NCI-H82 treated with DMSO at 0.1 percent for 48 hours (cell line): ENCODE measurements around the gene TIPARP.
"Not testable (repeated sequence)": the region's sequence is repeated elsewhere in the genome, so short reads cannot be mapped to it uniquely, and the experiment has no call there.

Experiments
- DNase-seq: peaks from one replicate; lab custom pipeline; 2025; ENCODE audit not compliant: unreplicated experiment; lab: John Stamatoyannopoulos, UW

The TIPARP gene

DNA sequence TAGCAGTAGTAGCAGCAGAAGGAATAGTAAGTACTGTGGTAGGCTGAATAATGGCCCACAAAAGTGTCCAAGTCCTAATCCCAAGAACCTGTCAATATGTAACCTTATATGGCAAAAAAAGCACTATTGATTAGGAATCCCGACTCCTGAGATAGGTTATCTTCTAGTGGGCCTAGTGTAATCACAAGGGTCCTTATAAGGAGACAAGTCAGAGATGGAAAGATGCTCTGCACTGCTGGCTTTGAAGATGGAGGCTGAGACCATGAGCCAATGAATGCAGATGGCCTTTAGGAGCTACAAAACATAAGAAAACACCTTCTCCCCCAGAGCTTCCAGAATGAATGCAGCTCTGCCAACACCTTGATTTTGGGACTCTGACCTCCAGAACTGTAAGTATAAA is 36.0 kb downstream of the TIPARP start:
- no peak for DNase-seq

DNA sequence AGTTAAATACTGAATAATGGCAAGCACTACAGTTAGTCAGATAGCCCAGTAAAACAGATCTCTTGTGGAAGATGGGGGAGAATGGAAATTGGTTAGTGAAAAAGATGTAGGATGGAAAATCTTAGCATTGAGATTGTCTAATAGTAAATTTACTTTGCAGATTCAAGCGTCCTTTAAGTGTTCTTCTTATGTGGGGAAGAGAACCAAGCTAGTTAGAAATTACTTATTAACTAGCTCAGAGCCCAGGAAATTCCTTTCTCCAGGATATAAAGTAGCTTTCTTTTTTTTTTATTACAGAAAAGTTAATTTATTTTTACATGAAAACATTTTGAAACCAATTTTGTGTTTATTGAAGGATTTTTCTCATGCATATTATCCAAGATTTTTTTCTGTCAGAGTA is 36.7 kb downstream of the TIPARP start:
- no peak for DNase-seq

- DNase-seq: not testable (repeated sequence)
Measured at GRCh38 chr3:156711944-156712343, 37.6 kb downstream of the TIPARP start.

GRCh38 chr3:156716105-156716862 is 41.9 kb downstream of the TIPARP start:
- DNase-seq: no peak

DNA sequence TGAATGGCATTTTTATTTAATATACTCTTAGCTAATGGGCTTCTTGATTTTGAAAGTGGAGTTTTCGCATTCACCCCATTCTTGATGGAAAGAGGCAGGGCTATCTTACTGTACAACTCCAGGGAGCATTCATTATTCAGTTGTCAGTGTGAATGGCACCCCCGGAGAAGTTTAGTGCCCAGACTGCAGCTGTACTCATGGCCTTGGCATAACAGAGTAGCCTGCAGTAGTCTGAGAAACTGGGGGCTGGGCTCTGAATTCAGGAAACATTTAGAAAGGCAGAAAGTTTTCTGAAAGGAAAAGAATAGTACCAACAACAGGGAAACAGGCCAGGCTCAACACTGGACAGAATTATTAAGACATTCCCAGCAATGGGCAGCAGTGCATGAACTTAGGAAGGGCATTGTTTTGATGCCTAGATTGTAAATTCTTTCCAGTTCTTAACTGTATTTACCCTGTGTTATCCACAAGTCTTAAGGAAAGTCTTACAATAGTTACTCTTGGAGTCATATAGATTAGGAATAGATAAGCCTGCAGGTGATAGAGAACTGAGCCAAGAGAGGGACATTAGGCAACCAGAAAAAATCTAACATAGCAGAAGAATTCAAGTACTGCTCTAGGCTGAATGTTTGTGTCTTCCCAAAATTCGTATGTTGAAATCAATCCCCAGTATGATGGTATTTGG is 44.4 kb downstream of the TIPARP start:
- DNase-seq: no peak

DNA sequence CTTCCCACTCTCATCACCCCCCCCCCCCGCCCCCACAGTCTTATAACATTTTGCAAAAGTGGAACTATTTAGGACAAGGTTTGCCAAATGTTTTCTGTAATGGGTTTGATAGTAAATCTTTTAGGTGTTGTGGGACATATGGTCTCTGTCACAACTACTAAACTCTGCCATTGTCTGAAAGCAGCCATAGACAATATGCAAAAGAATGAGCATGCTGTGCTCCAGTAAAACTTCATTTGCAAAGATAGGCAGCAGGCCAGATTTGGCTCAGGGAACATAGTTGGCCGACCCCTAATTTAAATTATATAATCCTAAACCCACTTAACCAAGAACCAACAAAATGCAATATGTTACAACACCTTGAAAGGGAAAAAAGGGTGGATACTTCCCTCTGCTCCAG is 46.4 kb downstream of the TIPARP start:
- DNase-seq: no peak

DNA sequence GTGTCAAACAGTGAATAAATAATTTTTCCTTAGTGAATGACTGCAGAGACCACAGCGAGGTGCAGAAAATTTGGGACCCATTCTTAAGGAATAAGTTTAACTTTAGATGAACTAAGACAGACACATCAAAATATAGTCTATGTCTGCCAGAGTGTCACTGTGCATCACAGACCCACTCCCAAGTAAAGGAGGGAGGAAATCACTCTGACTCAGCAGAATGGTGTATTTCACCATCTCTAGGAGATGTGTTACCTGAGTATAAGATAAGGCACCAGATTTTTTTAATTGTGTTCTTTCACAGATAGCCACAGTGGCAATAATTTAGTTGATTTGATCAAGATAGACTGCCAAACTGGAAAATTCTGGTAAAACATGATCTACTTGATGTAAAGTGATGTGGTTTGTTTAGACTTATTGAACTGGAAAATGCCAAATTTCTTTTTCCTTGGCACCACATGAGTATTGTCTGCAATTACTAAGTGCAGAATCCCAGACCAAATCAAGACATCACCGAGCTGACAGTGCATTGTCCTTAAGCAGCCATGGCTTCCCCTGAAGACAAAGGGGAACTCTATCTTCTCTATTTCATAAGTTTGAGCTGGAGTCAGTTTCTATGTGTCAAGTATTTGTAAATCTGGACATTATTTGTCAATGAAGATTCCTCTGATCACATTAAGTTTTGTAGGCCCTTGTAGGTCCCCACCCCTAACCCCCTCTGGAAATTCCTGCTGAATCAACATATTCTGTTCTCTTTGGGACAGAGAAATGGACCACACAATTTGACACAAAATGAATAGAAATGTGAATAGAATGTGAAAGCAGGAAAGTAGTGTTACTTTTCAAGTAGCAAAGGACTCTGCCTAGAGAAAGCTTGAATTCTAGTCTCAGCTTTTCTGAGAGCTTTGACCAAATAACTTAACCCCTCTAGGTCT is 47.6 kb downstream of the TIPARP start:
- no peak for DNase-seq

DNA sequence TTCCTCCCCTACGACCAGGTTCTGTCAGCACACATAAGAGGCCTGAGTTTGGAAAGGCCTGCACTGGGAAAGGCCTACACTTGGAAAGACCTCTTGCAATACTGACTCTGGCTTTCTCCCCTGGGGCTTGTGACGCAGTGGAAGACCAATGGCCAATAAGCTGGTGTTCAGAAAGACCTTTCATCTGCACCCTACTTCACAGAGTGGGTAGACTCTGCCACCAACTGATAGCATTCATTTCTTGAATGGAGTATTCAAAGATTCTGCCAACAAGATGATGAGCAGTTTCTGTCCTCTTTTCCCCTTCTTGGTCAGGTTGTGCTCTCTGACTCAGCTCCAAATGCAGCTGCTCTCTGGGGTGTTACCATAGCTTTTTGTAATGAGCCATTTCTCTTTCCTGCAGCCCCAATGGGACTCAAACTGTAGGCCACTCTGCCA is 48.8 kb downstream of the TIPARP start:
- DNase-seq: no peak

DNA sequence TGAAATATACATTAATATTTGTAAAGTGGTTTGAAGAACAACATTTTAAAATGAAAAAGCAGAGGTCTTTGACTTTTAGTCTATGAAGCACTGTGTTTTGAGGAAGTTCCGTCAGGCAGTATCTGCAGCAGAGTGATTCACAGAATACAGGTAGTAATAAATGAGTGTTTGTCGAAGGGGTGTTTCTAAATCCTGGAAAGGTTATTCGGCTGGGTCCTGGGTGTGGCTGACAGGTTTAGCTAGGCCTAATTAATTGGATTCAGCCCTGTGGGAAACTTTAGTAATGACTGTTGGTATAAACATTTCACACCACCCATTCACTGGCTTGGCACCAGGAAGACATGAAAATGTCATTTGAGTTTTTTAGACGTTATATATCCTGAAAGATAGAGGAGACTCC is 51.3 kb downstream of the TIPARP start:
- no peak for DNase-seq

DNA sequence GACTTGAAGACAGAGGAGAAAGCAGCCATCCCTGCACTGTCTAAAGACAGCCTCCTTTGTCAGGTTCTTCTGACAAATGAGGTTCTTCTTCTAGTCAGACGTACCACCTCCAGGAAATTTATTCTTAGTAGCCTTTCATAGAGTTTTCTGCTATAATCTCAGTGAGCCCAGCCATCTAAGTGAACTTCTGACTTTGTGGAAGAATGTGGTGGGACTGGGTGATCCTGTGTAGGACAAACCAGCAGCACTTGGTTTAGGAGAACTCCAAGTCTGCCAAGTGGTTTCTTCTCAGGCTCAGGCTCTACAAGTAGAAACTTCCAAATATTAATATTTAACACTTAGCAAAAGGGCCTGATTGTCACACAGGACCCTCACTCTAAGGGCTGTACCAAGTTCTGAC is 52.1 kb downstream of the TIPARP start:
- DNase-seq: no peak

DNA sequence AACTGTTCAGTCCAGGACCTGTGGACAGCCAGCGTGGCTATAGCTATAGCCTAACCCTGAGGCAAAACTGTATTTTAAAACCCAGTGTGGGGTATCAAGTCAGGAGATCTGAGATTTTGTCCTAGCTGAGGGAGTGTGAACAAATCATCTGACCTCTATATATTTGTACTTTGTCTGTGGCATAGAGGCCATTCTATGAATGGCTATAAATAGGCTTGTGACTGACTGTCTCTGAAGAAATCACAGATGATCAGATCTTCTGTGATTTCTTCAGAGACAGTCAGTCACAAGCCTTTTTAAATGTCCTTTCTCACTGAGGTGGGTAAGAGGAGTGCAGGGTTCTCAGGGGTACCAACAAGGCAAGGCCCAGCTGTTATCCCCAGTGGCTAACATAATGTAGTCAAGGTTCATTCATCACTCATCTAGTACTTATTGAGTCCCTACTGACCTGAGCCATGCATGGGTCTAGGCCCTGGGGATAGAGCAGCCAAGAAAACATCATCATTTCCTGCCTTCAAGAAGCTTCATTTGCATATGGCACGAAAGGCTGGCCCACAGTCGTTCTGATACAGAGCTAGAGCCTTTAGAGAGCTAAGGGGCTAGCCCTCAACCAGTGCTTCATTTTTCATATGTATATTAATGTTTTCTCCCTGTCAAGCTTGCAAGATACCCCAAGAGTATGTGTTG is 53.3 kb downstream of the TIPARP start:
- no peak for DNase-seq

GRCh38 chr3:156728267-156728985 is 54.0 kb downstream of the TIPARP start:
- no peak for DNase-seq

GRCh38 chr3:156729460-156730179 is 55.2 kb downstream of the TIPARP start:
- no peak for DNase-seq

DNA sequence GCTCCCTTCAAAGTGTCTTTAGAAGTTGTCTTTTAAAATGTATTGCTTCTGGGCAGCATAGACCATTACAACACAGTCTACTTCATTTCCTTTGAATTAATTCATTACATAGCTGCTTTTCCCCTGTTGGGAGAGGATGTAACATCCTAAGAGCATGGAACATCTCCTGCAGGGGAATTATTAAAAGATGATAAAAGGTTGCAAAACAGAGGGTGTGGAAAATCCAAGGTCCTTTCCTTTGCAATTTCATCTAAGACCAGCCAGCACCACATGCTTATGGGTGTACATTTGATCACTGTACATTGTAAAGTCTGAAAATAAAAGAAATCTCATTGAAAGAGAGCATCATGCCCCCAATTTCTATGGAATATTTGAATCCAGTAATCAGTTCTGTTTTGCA is 57.4 kb downstream of the TIPARP start:
- no peak for DNase-seq

GRCh38 chr3:156732261-156732660 is 57.9 kb downstream of the TIPARP start:
- no peak for DNase-seq

DNA sequence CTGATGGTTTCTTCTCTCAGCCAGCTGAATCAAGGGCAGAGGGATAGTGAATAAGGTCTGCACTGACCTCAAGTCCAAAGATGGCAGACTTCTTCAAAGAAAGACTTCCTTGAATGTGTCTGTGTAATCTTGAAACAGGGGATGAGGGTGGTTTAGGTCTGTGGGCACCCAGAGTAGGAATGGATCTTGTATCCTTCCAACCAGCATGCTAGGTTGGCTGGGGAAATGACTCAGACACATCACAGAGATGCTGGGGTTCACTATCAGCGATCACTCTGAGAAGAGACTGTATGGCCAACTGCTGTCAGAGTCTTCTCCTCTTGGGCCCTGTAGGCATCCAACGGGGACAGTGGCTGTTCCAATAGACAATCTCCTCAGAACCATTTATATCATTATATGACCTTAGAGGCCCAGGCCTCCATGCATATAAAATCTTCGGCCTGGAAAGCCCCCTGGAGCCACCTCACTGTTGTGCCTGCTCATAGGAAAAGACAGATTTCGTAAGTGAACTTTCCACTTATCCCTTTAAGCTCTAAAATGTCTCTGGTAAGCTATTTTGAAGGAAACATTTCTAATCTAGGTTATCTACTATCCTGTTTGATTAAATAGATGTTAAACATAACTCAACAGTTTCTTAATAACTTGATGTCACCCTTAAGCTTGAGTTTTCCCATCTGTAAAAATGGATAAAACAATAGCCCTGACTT is 58.5 kb downstream of the TIPARP start:
- DNase-seq: no peak

DNA sequence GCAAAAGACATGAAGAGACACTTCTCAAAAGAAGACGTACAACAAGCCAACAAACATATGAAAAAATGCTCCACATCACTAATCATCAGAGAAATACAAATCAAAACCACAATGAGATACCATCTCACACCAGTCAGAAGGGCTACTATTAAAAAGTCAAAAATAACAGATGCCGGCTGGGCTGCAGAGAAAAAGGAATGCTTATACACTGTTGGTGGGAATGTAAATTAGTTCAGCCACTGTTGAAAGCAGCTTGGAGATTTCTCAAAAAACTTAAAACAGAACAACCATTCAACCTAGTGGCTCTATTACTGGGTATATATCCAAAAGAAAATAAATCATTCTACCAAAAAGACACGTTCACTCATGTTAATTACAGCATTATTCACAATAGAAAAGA is 60.3 kb downstream of the TIPARP start:
- DNase-seq: not testable (repeated sequence)

DNA sequence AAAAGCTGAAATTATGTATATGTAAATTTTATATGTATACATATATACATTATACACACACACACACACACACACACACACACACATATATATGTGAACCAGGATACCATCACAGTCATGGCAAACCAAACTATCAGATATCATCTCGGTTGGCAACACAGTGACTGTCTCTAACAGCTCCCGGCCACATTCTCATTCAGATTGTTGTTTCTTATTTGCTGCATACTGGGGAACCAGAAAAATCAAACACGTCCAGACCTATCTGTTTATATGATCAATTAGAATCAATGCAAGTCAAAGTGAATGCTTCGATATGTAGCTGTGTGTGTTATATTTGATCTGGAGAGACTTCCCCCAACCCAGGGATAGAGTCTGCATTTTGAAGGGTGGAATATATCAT is 61.1 kb downstream of the TIPARP start:
- no peak for DNase-seq

DNA sequence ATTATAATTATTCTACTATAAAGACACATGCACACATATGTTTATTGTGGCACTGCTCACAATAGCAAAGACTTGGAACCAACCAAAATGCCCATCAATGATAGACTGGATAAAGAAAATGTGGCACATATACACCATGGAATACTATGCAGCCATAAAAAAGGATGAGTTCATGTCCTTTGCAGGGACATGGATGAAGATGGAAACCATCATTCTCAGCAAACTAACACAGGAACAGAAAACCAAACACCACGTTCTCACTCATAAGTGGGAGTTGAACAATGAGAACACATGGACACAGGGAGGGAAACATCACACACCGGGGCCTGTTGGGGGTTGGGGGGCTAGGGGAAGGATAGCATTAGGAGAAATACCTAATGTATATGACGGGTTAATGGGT is 62.7 kb downstream of the TIPARP start:
- not testable (repeated sequence) for DNase-seq
